ENCODE measurements around the gene CYB5R3.
"Not testable (repeated sequence)": the region's sequence is repeated elsewhere in the genome, so short reads cannot be mapped to it uniquely, and the experiment has no call there.

Gene CYB5R3

DNA sequence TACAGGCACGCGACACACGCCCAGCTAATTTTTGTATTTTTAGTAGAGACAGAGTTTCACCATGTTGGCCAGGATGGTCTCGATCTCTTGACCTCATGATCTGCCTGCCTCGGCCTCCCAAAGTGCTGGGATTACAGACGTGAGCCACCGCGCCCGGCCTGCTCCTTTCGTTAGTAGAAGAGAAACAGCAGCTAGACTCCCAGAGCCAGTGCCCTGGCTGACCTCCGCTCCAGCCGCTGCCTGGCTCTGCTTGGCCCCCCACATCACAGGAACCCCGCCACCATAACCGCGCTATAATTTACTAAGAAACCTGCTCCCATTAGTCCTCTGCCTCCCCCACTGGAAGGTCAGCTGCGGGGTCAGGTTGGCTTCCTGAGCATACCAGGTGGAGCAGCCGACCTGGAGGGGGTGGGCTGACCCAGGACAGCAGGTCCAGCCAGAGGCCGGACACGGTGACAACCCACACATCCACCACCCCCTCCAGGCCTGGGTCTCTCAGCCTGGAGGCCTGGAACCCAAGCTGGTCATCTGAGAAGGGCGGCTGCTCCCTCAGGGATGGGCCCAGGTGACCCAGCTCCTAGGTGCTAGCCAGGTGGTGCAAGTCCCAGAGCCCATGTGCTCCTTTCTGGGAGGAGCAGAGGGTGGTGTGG, 27.0 kb downstream of the CYB5R3 start:
- DNase-seq = no peak

DNA sequence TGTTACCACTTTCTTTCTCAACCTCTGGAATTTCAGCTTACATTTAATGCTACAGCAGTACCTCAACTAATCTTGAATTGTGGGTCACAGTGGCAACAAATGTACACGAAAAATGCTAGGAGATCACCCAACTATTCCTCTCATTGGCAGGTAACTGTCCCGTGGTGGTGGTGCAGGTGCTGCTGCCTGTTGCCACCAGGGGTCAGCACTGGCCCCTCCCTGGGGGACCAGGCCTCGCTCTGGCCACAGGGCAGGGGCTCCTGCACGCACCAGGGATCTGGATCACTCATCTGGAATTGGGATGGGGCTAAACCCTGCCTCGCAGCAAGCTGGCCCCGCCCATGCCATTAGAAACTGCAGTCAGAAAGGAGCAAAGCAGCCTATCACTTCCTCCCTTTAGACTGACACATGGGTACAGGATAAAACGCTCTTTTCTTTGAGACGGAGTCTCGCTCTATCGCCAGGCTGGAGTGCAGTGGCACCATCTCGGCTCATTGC, 27.6 kb downstream of the CYB5R3 start:
- DNase-seq = peak; percentile 62 to 65

DNA sequence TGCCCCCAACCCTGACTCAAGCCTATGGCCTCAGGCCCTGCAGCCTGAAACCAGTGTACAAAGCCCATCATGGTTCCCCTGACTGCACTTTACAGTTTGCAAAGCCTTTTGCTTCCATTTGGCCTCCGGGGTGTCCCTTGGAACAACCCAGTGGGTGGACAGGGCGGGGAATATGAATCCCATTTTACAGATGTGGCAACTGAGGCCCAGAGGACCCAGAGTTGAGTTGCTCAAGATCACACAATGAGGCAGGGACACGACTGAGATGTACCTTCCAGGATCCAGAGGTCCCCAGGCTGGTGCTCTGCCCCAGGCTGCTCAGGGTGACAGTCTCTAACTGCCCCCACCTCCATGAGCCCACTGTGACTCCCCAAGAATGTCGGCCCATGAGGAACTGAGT, 29.1 kb downstream of the CYB5R3 start:
- no peak for DNase-seq

DNA sequence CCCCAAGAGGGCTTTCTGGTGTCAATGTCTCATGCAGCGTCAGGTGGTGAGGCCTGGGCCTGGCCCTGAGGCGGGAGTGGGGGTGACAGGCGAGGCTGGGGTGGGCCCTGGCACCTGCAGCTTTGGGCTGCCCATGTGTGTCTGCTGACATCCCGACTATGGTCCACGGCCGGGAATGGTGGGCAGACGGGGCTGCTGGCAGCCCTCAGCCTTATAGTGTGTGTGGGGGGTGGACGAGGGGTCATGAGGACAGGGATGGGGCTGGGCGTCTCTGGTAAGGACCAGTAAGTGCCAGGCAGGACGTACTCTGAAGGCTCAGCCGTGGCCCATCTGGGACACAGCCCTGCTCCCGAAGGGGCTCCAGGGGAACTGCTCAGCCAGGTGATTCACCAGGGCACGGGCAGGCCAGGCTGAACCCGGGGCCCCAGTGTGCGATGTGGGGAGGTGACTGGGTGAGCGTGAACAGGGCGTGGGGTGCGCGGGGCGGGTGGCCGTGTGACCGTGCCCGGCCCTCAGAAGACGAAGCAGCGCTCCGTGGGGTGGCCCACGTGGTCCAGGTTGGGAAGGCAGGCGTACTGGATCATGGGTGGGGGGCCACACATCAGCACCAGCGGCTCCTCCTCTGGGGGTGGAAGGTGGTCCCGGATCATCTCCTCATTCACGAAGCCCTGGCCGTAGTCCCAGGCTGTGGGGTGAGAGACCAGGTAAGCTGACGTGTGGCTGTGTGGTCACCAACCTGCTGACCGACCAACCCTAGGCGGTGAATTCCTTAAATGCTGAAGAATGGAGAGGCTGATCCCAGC, 29.7 kb downstream of the CYB5R3 start:
- DNase-seq = no peak

GRCh38 chr22:42617155-42617983, 31.8 kb downstream of the CYB5R3 start:
- DNase-seq = no peak

- not testable (repeated sequence) for DNase-seq
Observed at GRCh38 chr22:42615860-42616175, 33.4 kb downstream of the CYB5R3 start.

DNA sequence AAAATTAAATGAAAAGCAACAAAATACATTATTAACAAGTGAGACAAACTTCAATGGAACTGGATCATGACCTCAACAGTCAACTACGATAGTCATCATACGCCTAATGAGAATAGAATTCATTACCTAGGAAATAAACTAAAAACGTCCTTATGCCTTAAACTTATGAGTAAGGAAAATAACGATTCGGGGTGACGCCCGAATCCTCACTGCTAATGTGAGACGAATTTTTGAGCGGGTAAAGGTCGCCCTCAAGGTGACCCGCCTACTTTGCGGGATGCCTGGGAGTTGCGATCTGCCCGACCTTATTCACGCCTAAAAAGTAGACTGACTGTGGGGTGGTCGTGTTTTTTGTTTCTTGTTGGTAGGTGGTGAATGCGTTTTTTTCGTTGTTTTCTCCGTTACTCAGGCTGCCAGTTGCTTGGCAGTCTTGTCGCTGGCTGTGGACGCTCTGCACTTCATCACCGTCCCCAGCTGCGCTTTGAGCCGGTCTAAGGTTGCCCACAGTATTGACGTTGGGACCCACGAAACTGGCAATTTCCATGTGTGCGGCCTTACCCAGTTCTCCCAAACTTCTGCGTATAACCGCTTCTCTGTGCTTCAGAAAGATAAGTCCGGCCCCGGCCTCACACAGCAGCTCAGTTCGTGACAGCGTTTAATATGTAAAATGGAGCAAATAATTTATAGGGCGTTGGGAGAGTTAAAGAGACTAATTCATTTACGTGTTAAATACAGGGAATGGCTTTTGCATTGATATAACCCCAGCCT, 33.9 kb downstream of the CYB5R3 start:
- DNase-seq = peak; percentile 84 to 91

- DNase-seq = peak; percentile 99
Observed at GRCh38 chr22:42614312-42615091, 34.7 kb downstream of the CYB5R3 start, which contains the start of gene POLDIP3. Gene POLDIP3, minus strand, starts transcription at chr22:42614883. Its CDS starts 26 bp downstream, at chr22:42614857.

DNA sequence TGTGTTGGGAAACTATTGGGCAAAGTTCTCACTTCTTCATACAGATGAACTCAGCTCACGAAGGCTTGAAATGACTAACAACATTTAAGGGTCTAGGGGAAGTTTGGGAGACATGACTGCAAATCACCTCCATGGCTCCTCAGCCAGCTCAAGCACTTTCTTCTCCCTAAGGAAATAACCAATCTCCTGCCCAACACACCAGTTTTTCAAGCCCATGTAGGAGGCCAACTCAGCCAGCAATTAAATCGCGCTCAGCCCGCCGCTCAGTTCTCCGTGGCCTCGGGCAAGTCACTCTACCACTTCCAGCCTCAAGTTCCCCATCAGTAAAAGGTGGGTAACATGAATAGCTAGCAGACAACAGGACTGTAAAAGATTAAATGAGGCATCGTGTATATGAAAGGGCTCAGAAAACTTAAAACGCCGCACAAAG, 35.3 kb downstream of the CYB5R3 start:
- peak; percentile 32 to 38 for DNase-seq

GRCh38 chr22:42612336-42612735, 36.9 kb downstream of the CYB5R3 start:
- DNase-seq = no peak

DNA sequence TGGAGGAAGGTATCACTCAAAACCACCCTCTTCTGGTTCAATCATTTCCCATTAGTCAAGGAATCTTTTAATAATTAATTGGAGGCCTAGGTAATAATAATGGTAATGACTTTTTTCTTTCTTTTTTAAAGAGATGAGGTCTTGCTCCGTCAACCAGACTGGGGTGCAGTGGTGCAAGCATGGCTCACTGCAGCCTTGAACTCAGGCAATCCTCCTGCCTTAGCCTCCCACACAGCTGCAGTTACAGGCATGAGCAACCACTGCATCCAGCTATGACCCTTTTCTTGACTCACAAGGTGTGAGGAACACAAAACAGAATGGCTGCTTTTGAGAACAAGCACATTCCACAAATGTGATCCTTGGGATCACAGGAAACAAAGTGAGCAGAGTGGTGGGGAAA, 38.1 kb downstream of the CYB5R3 start:
- DNase-seq = no peak

DNA sequence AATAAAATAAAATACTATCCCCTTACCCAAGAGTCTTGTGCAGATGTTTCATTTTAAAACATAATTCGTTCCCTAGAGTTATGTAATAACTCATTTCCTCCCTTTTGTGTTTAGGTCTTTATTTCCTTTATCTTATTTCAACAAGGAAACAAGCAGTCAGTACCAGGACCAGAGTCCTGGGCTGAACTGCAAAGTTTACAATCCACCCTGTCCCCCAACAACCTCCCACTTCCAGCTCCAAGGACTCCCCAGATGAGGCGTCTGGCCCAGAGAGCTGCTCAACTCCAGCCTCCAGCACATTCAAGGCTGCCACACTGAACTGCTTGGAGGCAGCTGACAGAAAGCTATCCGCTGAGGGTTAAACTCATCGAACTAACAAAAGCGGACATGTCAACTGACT, 39.0 kb downstream of the CYB5R3 start:
- no peak for DNase-seq

DNA sequence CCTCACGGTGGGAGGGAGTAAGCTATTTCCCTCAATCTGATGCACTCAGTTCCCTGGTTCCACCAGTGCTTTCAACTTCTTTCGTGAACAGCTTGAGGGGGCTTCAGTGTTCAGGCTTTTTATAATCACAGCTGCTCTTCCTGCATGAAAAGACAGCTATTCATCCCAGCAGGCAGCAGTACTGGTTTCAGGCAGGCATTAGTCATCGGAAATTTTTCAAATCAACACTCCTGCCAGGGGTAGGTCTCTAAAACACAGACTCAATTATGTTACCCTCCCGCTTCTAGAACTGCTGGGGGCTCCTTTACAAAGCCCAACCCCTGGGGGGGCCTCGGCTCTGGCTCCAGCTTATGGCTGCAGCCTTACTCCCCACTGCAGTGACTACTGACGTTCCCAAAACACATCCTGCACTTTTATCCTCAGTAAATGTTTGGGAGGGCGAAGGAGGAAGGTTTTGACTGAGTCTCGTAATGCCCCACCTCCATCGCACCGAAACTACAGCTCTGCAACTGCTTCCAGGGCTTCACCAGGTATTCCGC, 40.3 kb downstream of the CYB5R3 start:
- DNase-seq = no peak

GRCh38 chr22:42608136-42608822, 40.9 kb downstream of the CYB5R3 start:
- DNase-seq = no peak

DNA sequence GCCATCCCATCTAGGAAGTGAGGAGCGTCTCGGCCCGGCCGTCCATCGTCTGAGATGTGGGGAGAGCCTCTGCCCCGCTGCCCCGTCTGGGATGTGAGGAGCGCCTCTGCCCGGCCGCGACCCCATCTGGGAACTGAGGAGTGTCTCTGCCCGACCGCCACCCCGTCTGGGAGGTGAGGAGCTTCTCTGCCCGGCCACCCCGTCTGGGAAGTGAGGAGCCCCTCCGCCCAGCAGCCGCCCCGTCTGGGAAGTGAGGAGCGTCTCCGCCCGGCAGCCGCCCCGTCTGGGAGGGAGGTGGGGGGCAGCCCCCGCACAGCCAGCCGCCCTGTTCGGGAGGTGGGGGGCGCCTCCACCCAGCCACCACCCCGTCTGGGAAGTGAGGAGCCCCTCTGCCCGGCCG, 41.6 kb downstream of the CYB5R3 start:
- not testable (repeated sequence) for DNase-seq

- DNase-seq = no peak
Observed at GRCh38 chr22:42604403-42604802, 44.8 kb downstream of the CYB5R3 start.

DNA sequence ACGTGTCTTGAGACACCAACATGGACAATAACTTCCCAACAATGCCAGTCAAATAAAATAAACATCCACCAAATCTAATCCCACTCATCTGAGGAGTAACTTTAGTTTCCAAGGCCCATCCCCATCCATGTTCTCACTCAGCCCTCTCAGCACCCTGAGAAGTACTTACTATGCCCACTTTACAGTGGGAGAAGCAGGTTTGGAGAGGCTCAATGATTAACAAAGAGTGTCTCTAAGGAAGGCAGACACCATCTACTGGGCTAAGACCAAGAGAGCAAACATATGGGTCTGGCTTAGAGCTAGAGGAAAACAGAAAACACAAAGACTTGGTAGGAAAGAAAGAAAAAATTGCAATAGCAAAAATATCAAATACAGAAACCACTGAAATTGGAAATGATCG, 45.8 kb downstream of the CYB5R3 start:
- DNase-seq = no peak

DNA sequence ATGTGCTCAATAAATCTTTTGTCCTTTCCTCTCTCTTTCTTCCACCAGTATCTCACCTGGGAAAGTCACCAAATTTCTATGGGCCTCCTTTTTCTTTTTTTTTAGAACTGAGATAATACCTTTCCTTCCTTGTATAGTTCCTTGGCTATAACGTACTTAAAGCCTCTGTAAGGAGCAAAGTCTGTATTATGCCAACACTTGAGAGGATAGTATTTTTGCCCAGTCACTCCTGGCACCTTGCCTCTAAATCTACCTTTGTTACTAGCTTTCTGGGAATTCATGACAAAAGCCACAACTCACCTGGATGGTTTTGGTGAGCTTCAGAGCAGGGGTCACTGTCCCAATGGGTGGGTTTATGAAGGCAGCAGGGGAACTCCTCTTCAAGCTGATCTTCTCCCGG, 46.7 kb downstream of the CYB5R3 start:
- DNase-seq = no peak

- DNase-seq = no peak
Observed at GRCh38 chr22:42601879-42602465, 47.2 kb downstream of the CYB5R3 start.

DNA sequence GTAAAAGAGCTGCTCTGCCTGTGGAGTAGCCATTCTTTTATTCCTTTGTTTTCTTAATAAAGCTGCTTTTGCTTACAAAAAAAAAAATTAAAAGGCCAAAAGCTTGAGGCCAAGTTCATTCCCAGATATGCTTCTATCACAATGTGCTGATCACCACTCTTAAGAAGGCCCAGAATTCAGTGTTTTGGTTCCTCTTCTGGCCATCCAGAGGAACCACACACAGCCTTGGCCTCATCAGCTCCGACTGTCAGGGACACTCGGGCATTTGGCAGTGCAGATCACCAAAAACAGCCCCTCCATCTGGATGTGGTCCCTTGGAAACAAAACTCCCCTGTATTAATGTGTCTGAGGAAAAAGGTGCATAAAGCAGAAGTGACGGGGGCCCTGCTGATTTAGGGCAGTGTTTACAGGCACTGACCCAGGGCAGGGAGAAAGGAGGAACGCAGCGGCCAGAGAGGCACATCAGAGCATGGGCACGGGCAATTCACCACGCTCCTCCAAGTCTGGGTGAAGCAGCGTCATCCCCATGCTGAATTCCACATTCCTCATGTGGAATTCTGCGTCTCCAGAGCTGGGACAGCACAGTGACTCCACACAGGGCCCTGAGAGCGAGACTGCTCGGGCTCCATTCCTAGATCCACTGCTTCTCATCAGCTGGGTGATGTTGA, 52.2 kb downstream of the CYB5R3 start:
- DNase-seq = no peak

All from stimulated activated CD4-positive, alpha-beta T cell treated with anti-CD3 and anti-CD28 coated beads, Interleukin-2, amount 100 ng/mL, for 24 hours (primary cell).